Left renal pelvis (tissue), 4 donors: ENCODE results near the gene TNFSF11. TPM values are rescaled to one million over a fixed set of nuclear protein-coding genes. Genes with fewer than 3 reads are reported as not detected.

ENCODE experiments used
- DNase-seq, 4 donors: peaks; one replicate each; pipeline ENCODE4 v3.0.0-alpha.2; 2013; ENCODE audit warnings: low read depth in 4 of 4, low spot score in 3 of 4
- polyA plus RNA-seq, 4 donors: library from polyadenylated mRNA; unstranded; fragments of 120-200 nt; gene quantifications; one replicate each; pipeline ENCODE4 v1.2.1, GENCODE V29; 2013; ENCODE audit not compliant: insufficient read length in 4 of 4

Gene TNFSF11
- polyA plus RNA-seq, 4 donors = 0.25 to 0.74 (median 0.46) TPM

GRCh38 chr13:42607546-42607945, 33.6 kb downstream of the TNFSF11 start:
- DNase-seq = no peak

DNA sequence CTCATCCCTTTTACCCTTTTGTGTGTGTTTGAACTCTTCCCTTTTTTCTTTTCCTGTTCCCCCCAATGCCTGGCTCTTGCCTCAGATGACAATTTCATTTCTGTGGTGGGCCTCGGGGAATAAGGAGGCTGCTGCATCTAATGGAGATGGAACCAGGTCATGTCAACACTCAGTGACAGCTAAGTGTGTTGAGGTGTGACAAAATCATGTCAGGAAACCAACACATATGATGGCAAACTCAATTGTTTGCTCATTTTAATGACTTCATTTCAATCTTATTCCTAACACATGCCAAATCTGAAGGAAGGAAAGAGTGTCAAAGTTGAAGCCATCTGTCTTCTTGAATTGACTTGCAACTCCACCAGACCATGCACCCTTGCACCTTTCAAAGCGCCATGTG, 36.7 kb downstream of the TNFSF11 start:
- no peak for DNase-seq

DNA sequence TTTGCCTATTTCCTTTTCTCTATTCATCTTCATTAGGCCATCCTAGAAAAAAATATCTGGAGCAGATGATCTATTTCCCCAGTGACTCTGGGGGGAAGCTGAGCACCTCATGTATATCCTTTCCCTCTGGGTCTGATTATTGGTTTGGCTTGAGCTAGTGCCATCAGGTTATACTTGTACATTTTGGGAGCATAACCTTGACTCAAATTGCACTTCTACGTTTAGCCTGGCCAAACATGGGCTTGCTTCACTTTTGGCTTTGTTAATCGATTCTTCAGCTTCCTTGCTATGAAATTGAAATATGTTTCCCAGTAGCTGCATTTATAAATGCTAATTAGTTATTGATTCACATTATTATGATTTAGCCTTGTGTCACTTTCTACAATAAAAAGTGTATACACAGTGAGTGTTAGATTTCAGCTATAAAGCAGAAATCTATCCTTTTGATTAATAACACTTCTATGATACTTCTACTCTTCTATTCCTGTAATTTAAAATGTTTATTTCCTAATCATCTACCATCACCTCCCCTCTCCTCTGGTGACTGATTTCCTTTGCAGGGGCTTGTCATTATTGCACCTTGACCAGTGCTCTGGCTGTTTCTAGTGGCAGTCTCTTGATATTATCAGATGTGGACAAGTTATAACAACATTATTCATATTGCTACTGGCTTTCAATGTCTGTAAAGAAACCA, 37.3 kb downstream of the TNFSF11 start:
- no peak for DNase-seq

DNA sequence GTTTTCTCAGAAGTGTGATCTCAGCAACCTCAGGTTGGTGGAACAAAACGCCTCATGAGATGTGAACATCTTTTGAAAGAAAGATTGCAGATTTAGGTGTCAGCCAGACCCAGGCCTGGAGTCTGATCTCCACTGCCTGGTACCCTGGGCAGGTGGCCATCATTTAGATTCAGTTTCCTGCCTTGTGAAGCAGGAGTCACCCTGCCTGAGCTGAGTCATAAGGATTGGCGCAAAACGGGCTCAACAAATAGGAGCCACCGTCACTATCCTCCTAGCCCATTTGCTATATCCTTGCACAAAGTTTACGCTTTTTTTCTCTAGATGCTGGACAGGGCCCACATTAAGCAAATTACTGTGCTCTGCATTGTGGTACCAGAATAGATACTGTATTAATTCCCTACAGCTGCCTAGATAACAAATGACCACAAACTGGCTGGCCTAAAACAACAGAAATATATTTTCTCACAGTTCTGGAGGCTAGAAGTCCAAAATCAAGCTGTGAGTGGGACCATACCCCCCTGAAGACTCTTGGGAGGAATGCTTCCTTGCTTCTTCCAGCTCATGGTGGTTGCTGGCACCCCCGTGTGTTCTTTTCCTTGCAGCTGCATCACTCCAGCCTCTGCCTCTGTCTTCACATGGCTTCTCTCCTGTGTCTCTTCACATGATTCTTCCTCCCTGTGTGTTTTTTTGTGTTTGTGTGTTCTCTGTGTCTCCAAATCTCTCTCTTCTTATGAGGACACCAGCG, 38.2 kb downstream of the TNFSF11 start:
- DNase-seq = no peak

DNA sequence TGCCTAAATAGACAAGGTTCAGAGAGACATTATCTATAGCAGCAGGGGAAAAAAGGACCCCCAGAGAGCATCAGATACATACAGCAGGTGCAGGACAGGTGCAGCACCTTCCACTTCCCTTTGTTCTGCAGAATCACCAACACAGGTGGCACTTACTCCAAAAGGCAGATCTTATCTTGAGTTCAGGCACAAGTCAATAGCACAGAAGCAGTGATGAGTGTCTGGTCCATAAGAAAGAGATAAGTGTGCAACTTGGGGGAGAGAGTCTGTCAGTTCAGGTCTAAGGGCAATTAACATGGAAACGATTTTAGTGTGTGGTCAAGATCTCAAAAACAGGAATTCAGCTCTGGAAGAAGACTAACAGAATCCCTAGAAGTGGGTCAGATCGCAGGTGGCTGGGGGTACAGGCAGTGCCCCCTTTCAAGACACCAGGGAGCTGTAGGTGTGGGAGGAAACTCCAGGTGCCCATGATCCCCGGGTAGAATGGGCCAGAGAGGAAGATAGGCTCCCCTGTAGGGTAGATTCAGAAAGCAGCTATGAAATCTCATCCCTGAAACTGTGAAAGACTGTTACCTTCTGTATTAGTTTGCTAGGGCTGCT, 40.6 kb downstream of the TNFSF11 start:
- no peak for DNase-seq

DNA sequence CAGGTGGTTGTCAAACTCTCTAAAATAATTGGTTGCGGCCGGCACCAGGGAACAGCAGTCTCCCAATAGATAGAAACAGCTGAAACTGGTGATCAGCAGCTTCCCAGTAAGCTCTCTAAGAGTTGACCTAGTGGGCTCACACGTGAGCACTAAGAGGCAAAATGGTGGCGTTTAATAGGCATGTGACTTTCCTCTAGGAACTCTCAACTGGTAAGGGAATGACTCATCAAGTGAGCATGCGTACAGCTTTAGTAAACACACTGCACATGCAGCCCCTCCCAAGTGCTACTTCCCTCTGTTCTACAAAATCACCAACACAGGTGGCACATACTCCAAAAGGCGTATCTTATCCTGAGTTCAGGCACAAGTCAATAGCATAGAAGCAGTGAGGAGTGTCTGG, 41.7 kb downstream of the TNFSF11 start:
- DNase-seq = no peak

DNA sequence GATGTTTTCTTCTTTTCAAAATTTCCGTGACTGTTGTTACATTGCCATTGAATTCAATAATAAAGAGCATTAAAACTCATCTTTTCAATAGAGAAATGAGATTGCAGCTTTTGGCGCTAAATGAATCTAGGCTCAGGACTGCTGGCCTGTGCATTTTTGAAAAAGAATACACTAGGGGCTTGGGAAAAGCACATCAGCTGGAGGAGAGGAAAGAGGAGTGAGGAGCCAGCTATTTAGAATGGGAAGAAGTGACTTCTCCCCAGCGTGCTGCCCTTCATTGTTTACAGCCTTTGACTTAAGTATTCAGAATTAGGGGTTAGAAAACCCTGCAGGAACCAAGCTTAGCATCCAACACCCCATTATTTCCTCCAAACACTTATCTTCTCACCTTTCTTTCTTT, 43.3 kb downstream of the TNFSF11 start:
- no peak for DNase-seq

DNA sequence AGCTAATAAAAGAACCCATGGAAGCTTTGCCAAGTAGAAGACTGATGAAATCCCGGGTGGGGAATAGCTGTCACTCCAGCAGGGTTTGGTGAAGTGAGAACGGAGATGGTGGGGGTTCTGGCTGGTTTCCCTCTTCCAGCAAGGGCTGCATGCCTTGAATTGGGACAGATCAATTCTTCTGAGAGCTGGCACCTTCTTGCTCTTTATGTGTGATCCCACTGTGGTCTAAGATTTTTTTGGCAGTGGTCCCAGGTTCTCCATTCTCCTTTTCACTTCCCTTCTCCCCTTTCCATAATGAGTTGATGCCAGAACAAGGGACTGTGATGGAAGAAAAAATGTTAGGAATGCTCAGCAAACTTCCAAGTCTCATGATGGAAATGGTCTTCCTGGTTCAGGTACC, 50.0 kb downstream of the TNFSF11 start:
- no peak for DNase-seq

- no peak for DNase-seq
Measured at GRCh38 chr13:42625611-42626010, 51.7 kb downstream of the TNFSF11 start.

GRCh38 chr13:42626176-42626860, 52.4 kb downstream of the TNFSF11 start:
- DNase-seq = no peak

GRCh38 chr13:42628666-42629065, 54.7 kb downstream of the TNFSF11 start:
- no peak for DNase-seq

DNA sequence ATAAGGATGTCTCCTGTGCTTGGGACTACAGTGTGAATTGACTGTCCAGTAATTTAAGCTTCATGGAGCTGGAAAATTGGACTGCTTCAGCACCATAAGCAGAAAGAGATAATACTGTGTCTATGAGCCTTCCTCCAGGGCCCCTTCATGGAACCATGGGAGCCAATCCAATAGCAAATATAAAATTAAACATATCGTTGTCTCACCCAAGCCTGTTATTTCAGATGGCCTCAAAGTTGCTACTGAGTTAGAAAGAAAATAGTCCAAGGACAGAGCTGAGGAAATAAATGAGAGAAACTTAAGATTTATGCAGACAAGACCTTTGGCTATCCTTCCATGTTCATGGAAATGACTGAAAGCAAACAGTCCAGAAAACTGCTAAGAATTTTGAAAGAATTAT, 57.2 kb downstream of the TNFSF11 start:
- no peak for DNase-seq

DNA sequence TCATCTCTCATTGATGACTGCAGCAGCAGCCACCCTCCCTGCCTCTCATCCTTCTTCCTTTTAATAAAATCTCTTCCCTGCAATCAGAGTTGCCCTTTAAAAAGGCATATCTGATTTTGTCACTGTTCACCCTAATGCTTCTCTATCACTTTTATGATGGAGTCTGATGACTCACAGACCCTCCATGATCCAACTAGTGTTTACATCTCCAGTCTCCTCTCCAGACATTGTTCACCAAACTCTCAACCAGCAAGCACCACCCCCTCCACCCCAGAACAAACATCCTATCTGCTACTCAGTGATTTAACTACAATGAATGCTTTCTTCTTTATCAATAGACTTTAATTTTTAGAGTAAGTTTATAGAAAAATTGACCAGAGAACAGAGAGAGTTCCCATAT, 59.5 kb downstream of the TNFSF11 start:
- no peak for DNase-seq

- no peak for DNase-seq
Measured at GRCh38 chr13:42638101-42638500, 64.1 kb downstream of the TNFSF11 start.

- no peak for DNase-seq
Measured at GRCh38 chr13:42638886-42639285, 64.9 kb downstream of the TNFSF11 start.

GRCh38 chr13:42643076-42643475, 69.1 kb downstream of the TNFSF11 start:
- DNase-seq = no peak

DNA sequence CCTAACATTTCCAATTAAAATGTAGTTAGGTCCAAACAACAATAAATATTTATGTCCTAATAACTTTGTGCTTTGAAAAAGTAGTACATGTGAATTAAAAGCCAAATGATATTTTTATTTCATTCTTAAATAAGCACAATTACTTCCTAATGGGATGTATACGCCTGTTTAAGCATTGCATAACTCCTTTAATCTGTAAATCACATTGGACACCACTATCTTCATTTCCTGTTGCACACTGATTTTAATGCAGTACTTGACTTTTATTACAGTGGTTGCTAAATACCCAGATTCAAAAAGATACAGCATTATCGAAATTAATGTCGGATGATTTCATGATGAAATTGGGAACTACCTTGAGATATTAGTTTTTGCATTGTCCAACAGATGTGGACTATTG, 70.9 kb downstream of the TNFSF11 start:
- DNase-seq = no peak

- DNase-seq = no peak
Measured at GRCh38 chr13:42645717-42646116, 71.8 kb downstream of the TNFSF11 start.

GRCh38 chr13:42649141-42649540, 75.2 kb downstream of the TNFSF11 start:
- DNase-seq = no peak

DNA sequence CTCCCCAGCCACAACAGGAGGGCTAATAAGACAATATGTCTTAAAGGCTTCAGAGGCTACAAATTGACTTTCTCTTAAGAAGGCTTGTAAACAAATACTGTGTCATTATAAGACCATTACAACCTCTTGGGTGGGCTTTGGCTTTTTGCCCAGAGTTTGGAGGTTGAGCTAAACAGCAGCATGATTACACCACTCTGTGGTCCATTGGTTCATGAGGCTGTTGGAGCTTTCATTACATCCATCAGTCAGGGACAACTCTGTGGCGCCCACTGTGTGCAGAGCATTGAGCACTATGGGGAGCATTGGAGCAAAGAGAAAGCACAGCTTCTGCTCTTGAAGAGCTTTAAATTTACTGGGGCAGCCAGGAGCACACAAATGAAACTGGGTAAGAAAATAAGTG, 75.9 kb downstream of the TNFSF11 start:
- peak in 2 of 4 donors; percentile 12 to 21 for DNase-seq

DNA sequence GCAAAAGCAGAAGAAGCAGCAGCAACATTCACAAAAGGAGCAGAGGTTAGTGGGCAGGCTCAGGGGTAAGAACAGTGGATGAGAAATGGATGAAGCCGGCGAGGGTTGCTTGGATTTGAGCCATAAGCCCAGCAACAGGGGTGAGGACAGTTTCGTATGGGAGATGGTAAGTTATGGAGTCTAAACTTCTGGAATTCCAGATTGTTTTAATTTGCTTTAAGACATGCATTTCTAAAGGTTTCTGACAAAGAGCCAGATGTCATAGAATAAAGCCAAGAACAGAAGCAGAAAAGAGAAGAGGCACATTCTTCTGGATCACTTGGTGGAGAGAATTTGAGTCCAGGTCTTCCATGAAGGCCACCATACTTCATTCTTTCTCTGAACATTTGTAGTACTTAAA, 76.6 kb downstream of the TNFSF11 start:
- no peak for DNase-seq
